Frontal cortex (tissue), 4 donors: ENCODE data around the gene TMEM271. TPM values are rescaled to one million over a fixed set of nuclear protein-coding genes. Genes with fewer than 3 reads are reported as not detected.

Source experiments
- DNase-seq, 2 donors: peaks; one replicate each; pipeline ENCODE4 v3.0.0; 2012; ENCODE audit warnings: low spot score in 2 of 2
- FAIRE-seq: peaks from 2 replicates; lab custom pipeline; 2012; peaks lifted over from hg19 to GRCh38; lab: Jason Lieb, UNC
- total RNA-seq: library from RNA; depleted of rRNA; stranded (reverse); fragments of >200 nt; gene quantifications from one replicate; pipeline ENCODE4 v1.2.3, GENCODE V29; 2014
- donor health status: control.
- donor health status: control.
- donor health status: control.

TMEM271 gene
- total RNA-seq, 1 donor from 2014 or later, result 15.9 TPM

DNA sequence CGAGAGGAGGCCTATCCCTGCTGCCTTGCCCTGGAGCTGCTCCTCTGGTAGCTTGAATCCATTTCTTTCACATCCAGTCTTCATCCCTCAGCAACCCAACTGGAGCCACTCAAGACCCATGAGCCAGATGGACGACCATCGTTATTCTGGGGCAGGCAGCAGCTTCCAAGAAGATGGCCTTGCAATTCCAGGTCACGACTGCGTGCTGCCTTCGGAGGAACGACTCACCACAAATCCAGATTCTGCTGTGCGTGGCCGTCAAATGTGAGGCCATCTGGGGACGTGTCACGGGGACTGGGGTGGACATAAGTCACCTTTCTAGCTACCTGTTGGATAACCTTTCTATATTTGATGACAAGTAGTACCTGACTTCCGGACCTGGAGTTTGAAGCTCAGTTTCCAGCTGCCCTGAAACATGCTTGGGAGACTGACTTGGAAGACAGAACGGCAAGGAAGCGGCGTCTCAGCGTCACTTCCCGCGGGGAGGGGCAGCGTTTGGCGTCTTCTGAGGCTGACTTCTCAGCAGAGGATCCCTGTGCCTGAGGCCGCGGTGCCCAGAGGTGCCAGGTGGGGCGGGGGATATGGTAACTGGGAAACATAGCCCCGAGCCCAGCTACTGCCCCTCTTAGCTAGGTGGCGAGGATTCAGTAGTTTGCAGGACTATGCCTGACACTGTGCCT is 11.7 kb upstream of the TMEM271 start:
- no peak for FAIRE-seq

DNA sequence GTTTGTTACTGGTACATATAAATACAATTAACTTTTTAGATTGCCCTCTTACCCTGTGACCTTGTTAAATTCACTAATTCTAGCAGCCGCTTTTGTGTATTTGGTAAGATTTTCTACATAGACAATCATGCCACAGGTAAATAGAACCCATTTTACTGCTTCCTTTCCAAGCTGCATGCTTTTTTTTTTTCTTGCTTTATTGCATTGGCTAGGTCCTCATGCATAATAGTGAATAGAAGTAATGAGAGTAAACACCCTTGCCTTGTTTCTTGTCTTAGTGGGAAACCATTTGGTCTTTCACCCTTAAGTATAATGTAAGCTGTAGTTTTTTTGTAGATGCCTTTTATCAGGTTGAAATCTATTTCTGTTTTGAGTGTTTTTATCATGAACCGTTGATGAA is 7.7 kb upstream of the TMEM271 start:
- FAIRE-seq, result no peak

More for the DNA sequence above, 11.7 kb upstream of the TMEM271 start:
- DNase-seq, result no peak

GRCh38 chr4:581753-582361 is 5.8 kb upstream of the TMEM271 start:
- FAIRE-seq (no peak), DNase-seq (no peak)

More for the DNA sequence above, 7.7 kb upstream of the TMEM271 start:
- no peak for DNase-seq

- FAIRE-seq (no peak), DNase-seq (no peak)
Observed at GRCh38 chr4:581181-581580, 5.1 kb upstream of the TMEM271 start.

GRCh38 chr4:579543-580175 is 3.6 kb upstream of the TMEM271 start:
- FAIRE-seq (no peak), DNase-seq (peak in 1 of 2 donors; percentile 20)

- FAIRE-seq, result no peak
- DNase-seq, result no peak
Observed at GRCh38 chr4:578451-579443, 2.7 kb upstream of the TMEM271 start.

DNA sequence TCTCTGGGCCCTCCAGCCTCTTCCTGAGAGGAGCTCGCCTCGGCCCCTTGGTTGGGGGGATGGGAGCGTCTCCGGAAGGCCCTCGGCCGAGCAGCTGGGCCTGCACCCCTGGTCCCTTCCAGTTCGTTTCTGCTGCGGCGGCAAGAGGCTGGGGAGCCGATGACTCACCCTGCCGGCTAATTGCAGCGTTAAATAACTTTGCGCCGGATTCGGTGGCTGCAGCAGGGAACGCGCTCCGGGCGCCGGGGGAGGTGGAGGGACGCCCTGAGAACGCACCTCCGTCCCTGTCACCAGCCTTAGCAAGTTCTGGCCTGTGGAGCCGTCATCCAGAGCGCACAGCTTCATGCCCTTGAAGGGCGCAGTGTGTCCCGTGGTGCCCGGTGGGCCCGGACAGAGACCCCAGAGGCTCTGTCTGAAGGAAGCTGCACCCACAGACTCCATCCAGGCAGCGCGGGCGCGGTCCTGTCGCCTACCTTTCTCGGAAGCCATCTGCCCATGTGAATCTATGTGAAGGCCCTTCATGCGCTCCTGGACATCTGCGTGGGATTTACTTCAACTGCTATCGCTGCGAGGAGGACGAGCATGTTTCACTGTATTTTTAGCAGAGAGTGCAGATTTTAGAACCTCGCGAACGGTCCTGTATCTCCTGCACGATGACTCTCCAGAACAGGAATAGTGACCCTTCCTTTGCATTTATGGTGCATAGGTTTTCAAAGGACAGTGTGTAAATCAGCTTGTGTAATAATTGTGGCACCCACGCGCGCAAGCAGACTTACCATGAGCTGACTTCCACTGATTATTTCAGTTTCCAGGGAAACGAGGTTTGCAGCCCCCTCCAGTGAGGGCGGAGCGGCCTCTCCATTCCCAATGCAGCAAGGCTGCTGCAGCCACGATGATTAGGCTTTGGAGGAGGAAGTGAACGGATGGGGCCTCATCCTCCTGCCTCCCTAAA is 1.7 kb upstream of the TMEM271 start:
- DNase-seq (peak in 1 of 2 donors; percentile 25), FAIRE-seq (no peak)

GRCh38 chr4:576991-577498 is 950 bp upstream of the TMEM271 start:
- DNase-seq, result peak in 1 of 2 donors; percentile 44

DNA sequence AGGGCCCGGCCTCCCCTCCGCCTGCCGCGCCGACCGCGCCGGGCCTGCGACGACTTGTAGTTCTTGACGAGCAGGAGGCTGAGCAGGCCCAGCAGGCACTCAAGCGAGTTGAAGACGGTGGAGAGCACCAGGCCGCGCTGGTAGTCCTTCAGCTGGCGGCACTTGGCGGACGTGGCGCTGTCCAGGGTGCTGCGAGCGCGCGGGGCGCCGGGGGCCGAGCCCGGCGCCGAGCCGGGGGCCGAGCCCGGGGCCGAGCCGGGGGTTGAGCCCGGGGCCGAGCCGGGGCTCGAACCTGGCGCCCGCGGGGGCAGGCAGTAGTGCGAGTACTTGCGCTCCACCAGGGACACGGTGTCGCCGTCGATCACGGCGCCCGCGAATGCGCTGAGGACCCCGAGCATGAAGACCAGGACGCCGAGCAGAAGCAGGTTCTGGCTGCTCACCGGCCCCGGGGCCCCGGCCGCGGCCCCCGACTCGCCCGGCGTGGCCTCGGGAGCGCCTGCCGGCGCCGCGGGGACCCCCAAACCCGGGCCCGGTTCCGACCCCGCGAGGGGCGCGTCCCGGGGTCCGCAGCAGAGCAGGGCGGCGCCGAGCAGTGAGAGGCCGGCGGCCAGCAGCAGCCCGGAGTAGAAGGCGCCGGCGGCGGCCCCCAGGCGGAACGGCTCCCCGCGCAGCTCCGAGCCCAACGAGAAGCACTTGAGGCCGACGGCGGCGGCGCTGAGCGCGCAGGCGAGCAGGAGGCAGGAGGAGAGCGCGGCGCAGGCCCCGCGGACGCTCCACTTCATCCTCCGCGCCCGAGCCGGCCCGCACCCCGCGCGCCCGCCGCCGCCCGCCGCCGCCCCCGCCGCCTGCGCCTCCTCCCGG is 584 bp downstream of the TMEM271 start:
- DNase-seq (peak; percentile 48 to 70), FAIRE-seq (no peak)

More at GRCh38 chr4:576991-577498, 950 bp upstream of the TMEM271 start:
- no peak for FAIRE-seq

DNA sequence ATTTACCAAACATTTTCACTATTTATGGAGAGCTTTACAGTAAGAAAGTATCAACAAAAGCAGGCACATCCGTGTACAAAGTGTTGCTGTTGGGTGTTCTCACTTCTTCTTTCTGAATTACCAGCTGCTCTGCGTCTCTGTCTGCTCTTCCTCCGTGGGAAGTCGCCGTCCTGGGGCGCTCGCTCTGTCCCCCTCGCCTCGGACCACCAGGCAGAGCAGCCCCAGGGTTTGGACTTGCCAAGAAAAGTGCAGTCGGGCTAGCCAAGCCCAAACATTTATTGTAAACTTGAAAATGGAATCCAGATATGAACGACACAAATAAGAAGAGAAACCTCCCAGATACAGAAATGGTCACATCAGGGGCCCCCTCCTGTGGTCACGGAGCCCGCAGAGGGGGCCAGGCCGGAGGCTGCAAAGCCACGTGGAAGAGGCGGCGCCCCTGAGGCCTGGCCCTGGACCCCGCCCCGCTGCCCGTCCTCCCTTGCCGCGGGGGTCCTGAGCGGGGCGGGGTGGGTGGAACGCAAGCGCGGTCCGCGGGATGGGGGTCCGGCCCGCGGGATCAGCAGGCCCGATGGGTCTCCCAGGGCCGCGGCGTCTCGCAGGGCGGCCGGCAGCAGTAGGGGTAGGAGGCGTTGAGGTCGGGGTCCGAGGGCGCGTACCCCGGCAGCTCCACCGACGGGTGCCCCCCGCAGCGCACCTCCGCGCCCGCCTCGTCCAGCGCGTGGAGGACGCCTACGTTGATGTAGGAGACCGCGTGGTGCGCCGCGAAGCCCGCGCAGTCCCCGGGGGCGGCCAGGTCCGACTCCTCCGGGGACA is 1.5 kb downstream of the TMEM271 start:
- DNase-seq (no peak), FAIRE-seq (no peak)

- FAIRE-seq (no peak), DNase-seq (no peak)
Observed at GRCh38 chr4:573122-573892, 2.8 kb downstream of the TMEM271 start.

- FAIRE-seq (no peak), DNase-seq (no peak)
Observed at GRCh38 chr4:572594-572993, 3.5 kb downstream of the TMEM271 start.

DNA sequence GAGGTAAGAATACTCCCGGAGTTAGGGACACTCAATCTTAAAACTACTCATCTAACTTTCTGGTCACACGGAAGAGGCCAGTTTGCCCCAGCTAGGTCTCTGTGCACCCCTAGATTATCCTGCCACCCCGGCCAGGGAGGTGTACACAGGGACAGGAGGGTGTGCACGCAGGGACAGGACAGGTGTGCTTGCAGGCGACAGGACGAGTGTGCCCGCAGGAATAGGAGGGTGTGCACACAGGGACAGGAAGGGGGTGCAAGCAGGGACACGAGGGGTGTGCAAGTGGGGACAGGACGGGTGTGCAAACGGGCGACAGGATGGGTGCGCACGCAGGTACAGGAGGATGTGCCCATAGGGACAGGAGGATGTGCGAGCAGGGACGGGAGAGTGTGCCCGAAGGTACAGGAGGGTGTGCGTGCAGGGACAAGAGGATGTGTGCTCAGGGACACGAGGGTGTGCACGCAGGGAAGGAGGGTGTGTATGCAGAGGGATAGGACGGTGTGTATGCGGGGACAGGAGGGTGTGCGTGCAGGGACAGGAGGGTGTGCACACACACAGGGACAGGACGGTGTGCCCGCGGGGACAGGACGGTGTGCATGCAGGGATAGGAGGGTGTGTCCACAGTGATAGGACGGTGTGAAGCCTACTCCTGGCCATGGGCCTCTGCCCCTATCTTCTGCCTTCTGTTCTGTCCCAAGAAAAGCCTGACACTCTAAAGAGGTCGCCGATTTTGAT is 4.1 kb downstream of the TMEM271 start:
- FAIRE-seq (no peak), DNase-seq (no peak)

GRCh38 chr4:570754-571153 is 5.3 kb downstream of the TMEM271 start:
- FAIRE-seq, result no peak
- no peak for DNase-seq

- FAIRE-seq, result no peak
- DNase-seq, result no peak
Observed at GRCh38 chr4:569958-570667, 6.0 kb downstream of the TMEM271 start.
